A549 (cell line): Measurements from ENCODE around the gene SLC35E1. TPM values are rescaled to one million over a fixed set of nuclear protein-coding genes. Genes with fewer than 3 reads are reported as not detected.

Experiments used
- ATAC-seq, 2 experiments: fragments of 200-7000 bp in 1 of 2; fragments of >200 bp in 1 of 2; cut with Nextera tagmentation in 1 of 2; cut with Tn5 transposase in 1 of 2; 3 replicates each; pipeline versions ENCODE4 v1.8.0 to v1.9.1; 2018 to 2020; ENCODE audit warnings: mild to moderate bottlenecking in 1 of 2, moderate library complexity in 1 of 2
- CTCF ChIA-PET: fragments of 300-600 bp; sonication (Branson Sonifier 250); formaldehyde crosslinking; extraction: SDS; loops from one replicate; lab custom pipeline; 2021; ENCODE audit warnings: antibody characterized with exemption, inconsistent platforms; lab: Yijun Ruan, JAX
- POLR2A ChIA-PET: fragments of 350-600 bp; formaldehyde crosslinking; extraction: SDS; loops from one replicate; lab custom pipeline; 2021; ENCODE audit warnings: antibody characterized with exemption, inconsistent platforms; lab: Yijun Ruan, JAX
- DNase-seq, 2 experiments: peaks; one replicate each; pipeline versions ENCODE4 v3.0.0 to v3.0.0-alpha.2; 2011 to 2016; ENCODE audit warnings: low read depth in 1 of 2, low spot score in 1 of 2
- FAIRE-seq: peaks from 2 replicates; lab custom pipeline; 2011; peaks lifted over from hg19 to GRCh38; lab: Jason Lieb, UNC
- H3K27ac ChIP-seq, 2 experiments: fragments of >200 bp; sonication (Bioruptor Twin); formaldehyde crosslinking; 3 replicates each; pipeline ENCODE4 v1.5.1; 2016 to 2017
- H3K4me1 ChIP-seq: fragments of >200 bp; sonication (Bioruptor Twin); formaldehyde crosslinking; 3 replicates; pipeline ENCODE4 v1.6.1; 2016
- H3K4me2 ChIP-seq: fragments of >200 bp; sonication (Bioruptor Twin); formaldehyde crosslinking; 3 replicates; pipeline ENCODE4 v1.6.1; 2016
- H3K4me3 ChIP-seq: fragments of >200 bp; sonication (Bioruptor Twin); formaldehyde crosslinking; 3 replicates; pipeline ENCODE4 v1.5.1; 2016
- H3K9me3 ChIP-seq: fragments of >200 bp; sonication (Bioruptor Twin); formaldehyde crosslinking; 3 replicates; pipeline ENCODE4 v1.6.1; 2016
- BCL3 ChIP-seq: fragments of >200 bp; sonication (Bioruptor Twin); formaldehyde crosslinking; IDR thresholded peaks from 3 replicates; pipeline ENCODE4 v1.6.1; 2016
- BHLHE40 ChIP-seq: IDR thresholded peaks from 2 replicates; pipeline ENCODE4 v1.6.1; 2012; ENCODE audit warnings: low read depth, low read length, inconsistent platforms
- CEBPB ChIP-seq, 2 experiments: fragments of >200 bp in 1 of 2; sonication (Bioruptor Twin) in 1 of 2; formaldehyde crosslinking in 1 of 2; IDR thresholded peaks; 2 replicates each; pipeline ENCODE4 v1.6.1; 2012 to 2016
- CHD2 ChIP-seq: fragments of 150-350 bp; IDR thresholded peaks from 2 replicates; pipeline ENCODE4 v1.6.1; 2014; ENCODE audit warnings: low read length; ENCODE audit not compliant: partially characterized antibody
- CHD4 ChIP-seq: fragments of 200-600 bp; sonication (generic); IDR thresholded peaks from 2 replicates; pipeline ENCODE4 v1.6.1; 2016; ENCODE audit warnings: antibody characterized with exemption, mild to moderate bottlenecking, borderline replicate concordance
- EHF ChIP-seq: fragments of 250-450 bp; sonication (Bioruptor Pico); IDR thresholded peaks from 2 replicates; pipeline ENCODE4 v1.5.0; 2020; ENCODE audit warnings: mild to moderate bottlenecking
- EHMT2 ChIP-seq: fragments of 200-600 bp; sonication (generic); IDR thresholded peaks from 2 replicates; pipeline ENCODE4 v1.6.1; 2016; ENCODE audit warnings: antibody characterized with exemption, low read depth, mild to moderate bottlenecking, moderate library complexity
- ESRRA ChIP-seq: fragments of 150-350 bp; IDR thresholded peaks from 2 replicates; pipeline ENCODE4 v1.6.1; 2014; ENCODE audit warnings: mild to moderate bottlenecking, low read length, borderline replicate concordance
- FOSB ChIP-seq: fragments of 250-450 bp; sonication (Bioruptor Pico); IDR thresholded peaks from 2 replicates; pipeline ENCODE4 v1.5.0; 2020; ENCODE audit warnings: mild to moderate bottlenecking, moderate library complexity
- HEYL ChIP-seq: fragments of 250-450 bp; sonication (Bioruptor Pico); IDR thresholded peaks from 2 replicates; pipeline ENCODE4 v1.8.0; 2021; ENCODE audit warnings: mild to moderate bottlenecking, moderate library complexity
- HMGXB4 ChIP-seq: fragments of 250-450 bp; sonication (Bioruptor Pico); IDR thresholded peaks from 2 replicates; pipeline ENCODE4 v1.5.0; 2021; ENCODE audit warnings: mild to moderate bottlenecking, moderate library complexity, borderline replicate concordance
- HOXA7 ChIP-seq: fragments of 250-450 bp; sonication (Bioruptor Pico); IDR thresholded peaks from 2 replicates; pipeline ENCODE4 v1.5.0; 2020; ENCODE audit warnings: mild to moderate bottlenecking, moderate library complexity
- JUN ChIP-seq, 2 experiments: fragments of >200 bp; sonication (Bioruptor Twin); formaldehyde crosslinking; IDR thresholded peaks; 2 replicates in 1 of 2; 3 replicates in 1 of 2; pipeline ENCODE4 v1.6.1; 2016 to 2017
- JUNB ChIP-seq: fragments of >200 bp; sonication (Bioruptor Twin); formaldehyde crosslinking; IDR thresholded peaks from 2 replicates; pipeline ENCODE4 v1.6.1; 2016
- KDM1A ChIP-seq: fragments of 200-600 bp; sonication (generic); IDR thresholded peaks from 2 replicates; pipeline ENCODE4 v1.6.1; 2016; ENCODE audit warnings: low read depth, mild to moderate bottlenecking
- KDM5A ChIP-seq: fragments of 200-600 bp; sonication (generic); IDR thresholded peaks from 2 replicates; pipeline ENCODE4 v1.6.1; 2016; ENCODE audit warnings: antibody characterized with exemption, mild to moderate bottlenecking
- NR3C1 ChIP-seq: fragments of >200 bp; sonication (Bioruptor Twin); formaldehyde crosslinking; IDR thresholded peaks from 3 replicates; pipeline ENCODE4 v1.6.1; 2017
- PBX3 ChIP-seq: IDR thresholded peaks from 2 replicates; pipeline ENCODE4 v1.6.1; 2012
- POLR2A ChIP-seq: IDR thresholded peaks from 2 replicates; pipeline ENCODE4 v1.6.1; 2012; ENCODE audit warnings: mild to moderate bottlenecking, low read length
- POLR2AphosphoS2 ChIP-seq: conservative IDR thresholded peaks from 2 replicates; pipeline ENCODE4 v1.6.1; 2012; ENCODE audit warnings: low read length, improper control_type of control experiment, inconsistent platforms
- RAD21 ChIP-seq, 2 experiments: fragments of >200 bp in 1 of 2; sonication (Bioruptor Twin) in 1 of 2; formaldehyde crosslinking in 1 of 2; IDR thresholded peaks in 1 of 2; conservative IDR thresholded peaks in 1 of 2; 2 replicates in 1 of 2; 3 replicates in 1 of 2; pipeline ENCODE4 v1.6.1; 2012 to 2018; ENCODE audit warnings: inconsistent platforms in 1 of 2
- RCOR1 ChIP-seq: fragments of 150-350 bp; IDR thresholded peaks from 2 replicates; pipeline ENCODE4 v1.6.1; 2014; ENCODE audit warnings: antibody characterized with exemption, low read length, low read depth
- RFX5 ChIP-seq: fragments of 450-650 bp; IDR thresholded peaks from 2 replicates; pipeline ENCODE4 v1.7.1; 2014; ENCODE audit warnings: antibody characterized with exemption, mild to moderate bottlenecking, moderate library complexity
- SREBF2 ChIP-seq: fragments of 450-650 bp; IDR thresholded peaks from 2 replicates; pipeline ENCODE4 v1.6.1; 2014; ENCODE audit warnings: mild to moderate bottlenecking, moderate library complexity
- TP53 ChIP-seq: fragments of 250-450 bp; sonication (Bioruptor Pico); IDR thresholded peaks from 2 replicates; pipeline ENCODE4 v1.5.0; 2021; ENCODE audit warnings: mild to moderate bottlenecking, moderate library complexity
- ZFP36 ChIP-seq: fragments of 450-650 bp; IDR thresholded peaks from 2 replicates; pipeline ENCODE4 v1.6.1; 2014; ENCODE audit warnings: borderline replicate concordance; ENCODE audit not compliant: partially characterized antibody
- ZSCAN20 ChIP-seq: fragments of 250-450 bp; sonication (Bioruptor Pico); IDR thresholded peaks from 2 replicates; pipeline ENCODE4 v1.8.0; 2022; ENCODE audit warnings: mild to moderate bottlenecking, moderate library complexity
- WGBS: methylation state at CpG from one replicate; pipeline ENCODE4 v1.1.6; 2017; ENCODE audit errors: missing lambda C conversion rate; 5-methylcytosine and 5-hydroxymethylcytosine counted together
- polyA plus RNA-seq, 4 experiments: library from polyadenylated mRNA; depleted of rRNA in 3 of 4; stranded (reverse); fragments of >200 nt; fragmentation: RNase III in 1 of 4; extraction: RNeasy Plus Mini Kit Qiagen cat#74134 plus additional on column Dnase treatment in 1 of 4; gene quantifications; 2 replicates in 3 of 4; 3 replicates in 1 of 4; pipeline ENCODE4 v1.2.3, GENCODE V29; 2011 to 2017
- TF ChIP-seq, protein P1 (sequence below): fragments of 450-650 bp; IDR thresholded peaks from 2 replicates; pipeline ENCODE4 v1.6.1; 2014; ENCODE audit warnings: antibody characterized with exemption

SLC35E1 gene
- polyA plus RNA-seq, 2 of the 4 experiments (the other 2 are of a cell fraction): 17.2 to 25.1 TPM

DNA sequence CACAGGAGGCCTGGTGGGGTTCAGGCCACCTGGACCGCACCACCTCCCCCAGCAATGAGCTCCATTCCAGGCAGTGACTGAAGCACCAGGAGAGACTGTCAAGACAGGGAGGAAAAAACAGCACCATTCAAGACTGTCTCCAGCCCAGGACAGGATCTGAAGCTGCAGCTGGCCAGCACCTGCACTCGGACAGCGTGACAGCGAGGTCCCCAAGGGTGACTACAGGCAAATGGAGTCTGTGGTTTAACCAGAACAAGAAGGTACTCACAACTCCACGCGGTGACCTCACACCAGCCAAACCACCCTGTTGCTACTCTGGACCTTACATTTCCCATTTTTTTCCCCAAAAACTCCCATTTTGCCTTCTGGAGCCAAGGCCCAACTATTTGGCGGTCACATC lies 46.0 kb upstream of the SLC35E1 start:
- CTCF ChIA-PET: interaction anchor here (0.9 kb wide), 1 partner anchor 12 kb away, joined by 3 read pairs; no protein-coding TSS in a partner anchor
- Histone ChIP-seq H3K4me3 (no peak overlapping the region), H3K4me2 (no peak overlapping the region), H3K4me1 (no peaks in the 10 kb centered on the region), H3K27ac (no peak overlapping the region), H3K9me3 (no peaks in the 10 kb centered on the region)
- DNase-seq (no peak), FAIRE-seq (no peak), ATAC-seq (no peak)
- WGBS: 95% methylated on average over 6 of the region's 7 CpGs
- TF ChIP-seq FOSB (CRISPR knock-in tag) (no peak), JUNB (no peak), EHF (CRISPR knock-in tag) (no peak), POLR2A (no peak), HOXA7 (CRISPR knock-in tag) (no peak), SREBF2 (no peak), KDM5A (no peak), KDM1A (no peak), HMGXB4 (CRISPR knock-in tag) (no peak), BHLHE40 (no peak), BCL3 (no peak), JUN (IDR thresholded peaks at IDR 0.05) (no peak), CHD4 (no peak), HEYL (no peak), RAD21 (conservative IDR thresholded peaks at IDR 0.05 in 1 of 2, IDR thresholded peaks at IDR 0.05 in 1 of 2) (no peak), RFX5 (no peak), POLR2AphosphoS2 (no peak), PBX3 (no peak)
- TF ChIP-seq, protein P1, sequence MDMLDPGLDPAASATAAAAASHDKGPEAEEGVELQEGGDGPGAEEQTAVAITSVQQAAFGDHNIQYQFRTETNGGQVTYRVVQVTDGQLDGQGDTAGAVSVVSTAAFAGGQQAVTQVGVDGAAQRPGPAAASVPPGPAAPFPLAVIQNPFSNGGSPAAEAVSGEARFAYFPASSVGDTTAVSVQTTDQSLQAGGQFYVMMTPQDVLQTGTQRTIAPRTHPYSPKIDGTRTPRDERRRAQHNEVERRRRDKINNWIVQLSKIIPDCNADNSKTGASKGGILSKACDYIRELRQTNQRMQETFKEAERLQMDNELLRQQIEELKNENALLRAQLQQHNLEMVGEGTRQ: no peak
- POLR2A ChIA-PET: interaction anchor here (0.8 kb wide), 1 partner anchor 10 kb away, joined by 4 read pairs; the partner anchor contains the start of gene MED26

DNA sequence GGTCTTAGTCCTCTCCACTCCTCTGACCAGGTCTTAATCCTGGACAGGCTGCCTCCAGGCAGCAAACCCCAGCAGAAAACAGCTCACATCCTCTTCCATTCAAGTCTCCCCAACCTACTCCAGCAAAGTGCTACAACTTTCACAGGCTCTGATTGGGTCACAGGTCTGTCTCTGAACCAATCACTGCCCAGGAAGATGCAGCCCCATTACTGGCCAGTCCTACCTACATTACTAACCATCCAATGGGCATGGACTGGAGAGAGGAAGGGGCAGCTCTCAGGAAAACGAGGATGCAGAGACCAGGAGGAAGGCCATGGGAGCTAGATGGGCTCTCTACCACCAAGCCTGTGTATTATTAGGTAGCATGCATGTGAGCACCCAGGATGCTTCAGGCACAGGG lies 43.6 kb upstream of the SLC35E1 start:
- TF ChIP-seq CHD2: no peak
- TF ChIP-seq SREBF2: no peak
- TF ChIP-seq, protein P1: no peak
- TF ChIP-seq ZFP36: no peak
- TF ChIP-seq KDM5A: no peak
- TF ChIP-seq TP53: no peak
- no peak for TF ChIP-seq CEBPB (IDR thresholded peaks at IDR 0.05)
- no peak for TF ChIP-seq RCOR1
- no peak for TF ChIP-seq EHMT2
- TF ChIP-seq ZSCAN20 (CRISPR knock-in tag): no peak
- TF ChIP-seq BHLHE40: no peak
- TF ChIP-seq NR3C1: no peak
- no peak for TF ChIP-seq ESRRA
- no peak overlapping the region for H3K4me3 ChIP-seq
- 25% methylated on average over 1 of the region's 1 CpG for WGBS
- FAIRE-seq (no peak), DNase-seq (no peak), ATAC-seq (peak in 1 of 2 experiments; percentile 62; a peak in 3 of 6 replicates)
- no peaks in the 10 kb centered on the region for H3K4me1 ChIP-seq
- ChIA-PET CTCF (no interaction called here), POLR2A (no interaction called here)
- H3K27ac ChIP-seq: no peak overlapping the region
- no peak overlapping the region for H3K4me2 ChIP-seq
- no peaks in the 10 kb centered on the region for H3K9me3 ChIP-seq
